ENCODE results near the gene RSPH6A. TPM values are rescaled to one million over a fixed set of nuclear protein-coding genes. Genes with fewer than 3 reads are reported as not detected.

The RSPH6A gene
- total RNA-seq, 2 experiments from 2014 or later = 0.17 TPM; not detected in 1

DNA sequence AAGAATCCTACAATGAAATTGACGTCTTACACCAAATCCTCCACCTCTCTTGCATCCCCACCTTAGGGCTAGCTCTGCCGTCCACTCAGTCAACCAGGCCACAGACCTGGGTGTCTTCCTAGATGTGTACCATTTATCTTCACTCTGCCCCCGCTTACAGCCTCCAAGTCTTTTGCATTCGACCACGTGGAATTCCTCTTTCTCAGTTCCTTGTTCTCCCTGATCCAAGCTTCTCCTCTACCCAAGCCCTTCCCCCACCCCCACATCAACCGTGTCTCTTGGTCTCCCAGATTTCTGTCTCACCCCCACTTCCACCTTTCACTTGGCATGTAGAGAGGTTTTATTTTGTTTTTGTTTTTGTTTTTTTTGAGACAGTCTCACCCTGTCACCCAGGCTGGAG, 21.2 kb downstream of the RSPH6A start:
- no peak overlapping the region for H3K27ac Mint-ChIP-seq
- intact Hi-C loops (cut with micrococcal nuclease) = loop anchor here (1.0 to 10.0 kb wide), 5 partner anchors 15 to 289 kb away; partner anchors contain the start of genes FBXO46, OPA3, QPCTL and SNRPD2

DNA sequence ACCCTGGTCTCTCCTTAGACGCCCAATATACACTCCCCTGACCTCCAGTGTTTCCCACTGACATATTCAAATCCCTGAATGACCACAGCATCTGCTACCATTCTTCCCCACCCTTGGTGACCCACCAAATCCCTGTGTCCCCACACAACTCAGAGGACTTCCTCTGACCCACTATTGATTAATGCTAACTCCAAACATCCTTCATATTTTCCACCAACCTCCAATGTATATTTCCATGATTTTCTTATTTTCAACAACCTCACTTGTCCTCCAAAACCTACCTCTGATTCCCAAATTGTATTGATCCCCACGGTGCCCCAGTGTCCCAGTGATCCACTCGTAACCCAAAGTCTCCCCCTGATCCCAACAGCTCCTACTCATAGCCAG, 21.9 kb downstream of the RSPH6A start:
- no peak for DNase-seq
- peaks cover 18% of the 10 kb centered on the region for H3K27me3 Mint-ChIP-seq (ENCODE audit: low read depth)
- CTCF ChIA-PET = interaction anchor here (1.1 to 2.7 kb wide), 3 partner anchors 16 to 24 kb away, joined by 3 to 9 read pairs (median 4); partner anchors contain the start of gene SIX5
- H3K27ac Mint-ChIP-seq = no peak overlapping the region
- peaks cover 26% of the 10 kb centered on the region for H3K36me3 Mint-ChIP-seq (ENCODE audit: low read depth)
- intact Hi-C loops (cut with micrococcal nuclease) = loop anchor here (1.0 to 10.0 kb wide), 5 partner anchors 14 to 288 kb away; partner anchors contain the start of genes FBXO46, OPA3, QPCTL and SNRPD2
- H3K4me1 Mint-ChIP-seq (ENCODE audit: low read depth) = peaks cover 24% of the 10 kb centered on the region
- H3K4me3 Mint-ChIP-seq = peak overlapping the region; percentile 66
- H3K9me3 Mint-ChIP-seq = no peaks in the 10 kb centered on the region

More for the DNA sequence above, 21.2 kb downstream of the RSPH6A start:
- CTCF ChIA-PET = interaction anchor here (2.0 to 2.7 kb wide), 2 partner anchors 24 to 25 kb away, joined by 7 to 9 read pairs; partner anchors contain the start of gene SIX5
- H3K36me3 Mint-ChIP-seq (ENCODE audit: low read depth) = peaks cover 19% of the 10 kb centered on the region
- H3K4me3 Mint-ChIP-seq = no peak overlapping the region
- peaks cover 25% of the 10 kb centered on the region for H3K4me1 Mint-ChIP-seq (ENCODE audit: low read depth)
- peaks cover 22% of the 10 kb centered on the region for H3K27me3 Mint-ChIP-seq (ENCODE audit: low read depth)
- no peak for DNase-seq
- H3K9me3 Mint-ChIP-seq = no peaks in the 10 kb centered on the region

GRCh38 chr19:45792470-45793177, 22.5 kb downstream of the RSPH6A start, which contains the start of gene DMWD:
Gene DMWD (minus strand): TSS chr19:45792845. CDS start chr19:45792756, 89 bp downstream.
- intact Hi-C loops (cut with micrococcal nuclease) = loop anchor here (1.0 to 10.0 kb wide), 8 partner anchors 13 to 288 kb away; partner anchors contain the start of genes FBXO46, OPA3, QPCTL and SIX5
- peak within 1 kb of the TSS; percentile 93 for H3K4me3 Mint-ChIP-seq
- H3K36me3 Mint-ChIP-seq (ENCODE audit: low read depth) = peaks cover 30% of the 10 kb centered on the region
- DNase-seq = peak; percentile 100
- CTCF ChIA-PET = interaction anchor here (0.6 to 2.7 kb wide), 4 partner anchors 16 to 24 kb away, joined by 3 to 9 read pairs (median 4); partner anchors contain the start of gene SIX5
- no peaks in the 10 kb centered on the region for H3K9me3 Mint-ChIP-seq
- H3K27ac Mint-ChIP-seq = peak within 1 kb of the TSS; percentile 71
- peaks cover 13% of the 10 kb centered on the region for H3K27me3 Mint-ChIP-seq (ENCODE audit: low read depth)
- H3K4me1 Mint-ChIP-seq (ENCODE audit: low read depth) = peaks cover 24% of the 10 kb centered on the region

GRCh38 chr19:45791744-45792469, 23.2 kb downstream of the RSPH6A start:
- no peaks in the 10 kb centered on the region for H3K9me3 Mint-ChIP-seq
- H3K36me3 Mint-ChIP-seq (ENCODE audit: low read depth) = peaks cover 37% of the 10 kb centered on the region
- DNase-seq = no peak
- peaks cover 13% of the 10 kb centered on the region for H3K27me3 Mint-ChIP-seq (ENCODE audit: low read depth)
- H3K27ac Mint-ChIP-seq = peak overlapping the region; percentile 71
- peak overlapping the region; percentile 93 for H3K4me3 Mint-ChIP-seq
- CTCF ChIA-PET = interaction anchor here (0.6 to 2.7 kb wide), 2 partner anchors 17 to 22 kb away, joined by 4 to 9 read pairs; partner anchors contain the start of gene SIX5
- intact Hi-C loops (cut with micrococcal nuclease) = loop anchor here (1.0 to 10.0 kb wide), 7 partner anchors 23 to 287 kb away; partner anchors contain the start of genes FBXO46, OPA3, QPCTL and SIX5
- H3K4me1 Mint-ChIP-seq (ENCODE audit: low read depth) = peaks cover 24% of the 10 kb centered on the region

DNA sequence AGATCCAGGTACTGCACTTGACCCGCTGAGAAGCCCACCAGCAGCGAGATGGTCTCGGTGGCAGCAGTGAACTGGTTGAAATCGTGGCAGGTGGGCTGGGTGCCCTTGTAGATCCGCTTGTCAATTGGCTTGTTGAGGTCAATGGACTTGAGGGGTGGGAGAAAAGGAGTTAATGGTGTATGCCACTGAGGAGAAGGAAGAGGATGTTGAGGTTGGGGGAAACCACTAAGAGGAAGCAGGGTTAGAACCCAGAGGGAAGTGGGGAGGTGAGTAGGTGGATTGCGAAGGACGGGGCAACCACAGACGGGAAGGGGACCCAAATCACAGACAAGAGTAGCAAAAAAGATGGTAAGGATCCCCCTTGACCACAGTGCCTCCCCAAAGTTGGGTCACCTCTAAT, 24.2 kb downstream of the RSPH6A start:
- Mint-ChIP-seq H3K9me3 (no peaks in the 10 kb centered on the region), H3K27me3 (ENCODE audit: low read depth) (peaks cover 9% of the 10 kb centered on the region), H3K4me1 (ENCODE audit: low read depth) (peaks cover 24% of the 10 kb centered on the region), H3K4me3 (peak overlapping the region; percentile 93), H3K36me3 (ENCODE audit: low read depth) (peaks cover 44% of the 10 kb centered on the region), H3K27ac (no peak overlapping the region)
- intact Hi-C loops (cut with micrococcal nuclease) = loop anchor here (5.0 to 10.0 kb wide), 3 partner anchors 99 to 286 kb away; partner anchors contain the start of genes OPA3, QPCTL, SNRPD2 and VASP
- CTCF ChIA-PET = interaction anchor here (0.6 to 2.7 kb wide), 3 partner anchors 12 to 26 kb away, joined by 3 to 9 read pairs (median 5); partner anchors contain the start of gene SIX5
- peak; percentile 40 for DNase-seq

DNA sequence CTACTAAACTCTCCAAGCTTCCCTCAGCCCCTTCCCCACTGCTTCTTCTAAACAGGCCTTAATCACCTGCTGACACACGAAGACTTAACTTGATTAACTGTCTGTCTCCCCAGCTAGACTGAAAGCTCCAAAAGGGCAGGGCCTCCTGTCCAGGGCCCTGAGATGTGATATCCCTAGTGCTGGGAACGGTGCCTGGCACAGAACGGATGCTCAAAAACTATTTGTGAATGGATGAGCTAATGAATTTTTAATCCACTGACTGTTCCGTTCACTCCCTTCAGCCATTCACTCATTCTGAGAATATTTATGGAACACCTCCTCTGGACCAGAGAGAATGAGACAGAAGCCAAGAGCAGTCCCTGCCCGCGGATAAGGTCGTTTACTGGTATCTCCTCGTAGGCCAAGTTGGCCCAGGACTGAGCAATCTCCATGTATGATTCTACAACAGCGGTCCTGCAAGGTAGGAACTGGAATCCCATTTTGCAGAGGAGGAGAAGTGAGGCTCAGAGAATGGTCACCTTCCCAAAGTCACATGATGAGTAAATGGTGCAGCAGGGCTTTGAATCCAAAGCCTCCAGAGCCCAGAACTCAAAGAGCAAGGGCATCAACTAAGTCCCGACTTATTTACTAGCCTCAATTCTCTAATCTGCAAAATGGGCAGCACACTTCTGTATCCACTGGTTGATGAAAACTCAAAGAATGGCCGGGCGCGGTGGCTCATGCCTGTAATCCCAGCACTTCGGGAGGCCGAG, 25.9 kb downstream of the RSPH6A start:
- Mint-ChIP-seq H3K4me1 (ENCODE audit: low read depth) (peaks cover 24% of the 10 kb centered on the region), H3K9me3 (no peaks in the 10 kb centered on the region), H3K4me3 (no peak overlapping the region), H3K36me3 (ENCODE audit: low read depth) (peaks cover 44% of the 10 kb centered on the region), H3K27ac (no peak overlapping the region), H3K27me3 (ENCODE audit: low read depth) (no peaks in the 10 kb centered on the region)
- no peak for DNase-seq
- intact Hi-C loops (cut with micrococcal nuclease) = no loop called here
- CTCF ChIA-PET = interaction anchor here (1.3 kb wide), 1 partner anchor 10 kb away, joined by 4 read pairs; no protein-coding TSS in a partner anchor

- peaks cover 41% of the 10 kb centered on the region for H3K36me3 Mint-ChIP-seq (ENCODE audit: low read depth)
- intact Hi-C loops (cut with micrococcal nuclease) = no loop called here
- no peak for DNase-seq
- no peaks in the 10 kb centered on the region for H3K9me3 Mint-ChIP-seq
- CTCF ChIA-PET = no interaction called here
- peaks cover 9% of the 10 kb centered on the region for H3K4me1 Mint-ChIP-seq (ENCODE audit: low read depth)
- H3K27me3 Mint-ChIP-seq (ENCODE audit: low read depth) = no peaks in the 10 kb centered on the region
- H3K27ac Mint-ChIP-seq = no peak overlapping the region
- H3K4me3 Mint-ChIP-seq = no peak overlapping the region
Measured at GRCh38 chr19:45786533-45786894, 28.6 kb downstream of the RSPH6A start.

DNA sequence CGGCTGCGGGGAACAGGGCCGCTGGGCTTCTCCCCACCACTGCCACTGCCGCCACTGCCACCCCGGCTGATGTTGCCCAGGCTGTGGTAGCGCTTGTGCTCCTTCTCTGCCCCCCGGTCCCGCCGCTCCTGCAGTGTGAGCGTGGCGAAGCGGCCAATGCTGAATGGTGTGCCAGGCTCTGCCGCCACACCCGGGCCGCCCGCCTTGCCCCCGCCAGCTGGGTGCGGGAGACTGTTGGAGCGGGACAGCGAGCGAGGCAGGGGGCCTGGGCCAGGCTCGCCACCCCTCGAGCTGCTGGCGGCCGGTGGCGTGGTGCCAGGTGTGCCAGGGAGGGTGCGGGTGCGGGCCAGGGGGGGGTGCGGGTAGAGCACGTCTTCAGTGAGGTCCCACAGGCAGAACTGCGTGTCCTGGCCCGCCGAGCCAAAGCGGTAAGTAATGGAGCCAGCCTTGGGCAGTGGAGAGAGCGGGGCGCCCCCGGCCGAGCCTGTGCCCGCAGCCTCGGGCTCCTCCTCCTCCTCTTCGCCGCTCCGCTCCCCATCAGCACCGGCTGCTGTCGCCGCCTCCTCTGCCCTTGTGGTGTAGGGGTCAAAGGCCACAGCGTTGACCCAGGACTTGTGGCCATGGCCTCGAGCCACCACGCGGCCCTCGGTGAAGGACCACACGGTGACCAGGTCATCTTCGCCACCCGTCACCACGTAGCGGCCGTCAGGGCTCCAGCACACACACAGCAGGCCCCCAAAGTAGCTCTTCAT, 29.2 kb downstream of the RSPH6A start:
- Mint-ChIP-seq H3K27me3 (ENCODE audit: low read depth) (peaks cover 2% of the 10 kb centered on the region), H3K36me3 (ENCODE audit: low read depth) (peaks cover 40% of the 10 kb centered on the region), H3K4me3 (no peak overlapping the region), H3K4me1 (ENCODE audit: low read depth) (peaks cover 3% of the 10 kb centered on the region), H3K9me3 (no peaks in the 10 kb centered on the region), H3K27ac (no peak overlapping the region)
- CTCF ChIA-PET = no interaction called here
- no peak for DNase-seq
- intact Hi-C loops (cut with micrococcal nuclease) = no loop called here

DNA sequence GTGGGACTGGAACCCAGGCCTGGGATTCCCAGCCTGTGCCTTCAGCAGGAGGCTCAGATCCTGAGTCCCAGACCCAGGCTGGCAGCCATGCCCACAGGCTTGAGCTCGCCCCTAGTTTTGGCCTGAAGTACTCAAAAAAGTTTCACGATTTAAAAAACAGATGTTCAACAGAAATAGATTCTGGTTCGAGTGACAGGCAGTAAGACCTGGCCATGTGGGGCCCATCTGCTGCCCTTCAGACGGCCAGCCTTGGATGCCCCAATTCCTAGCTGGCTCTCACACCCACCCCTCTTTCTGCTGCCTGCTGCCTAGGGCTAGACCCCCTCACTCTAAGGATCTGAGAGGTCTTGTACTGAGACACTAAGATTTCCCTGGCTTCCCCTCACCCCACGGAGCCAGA, 30.0 kb downstream of the RSPH6A start:
- Mint-ChIP-seq H3K27me3 (ENCODE audit: low read depth) (peaks cover 10% of the 10 kb centered on the region), H3K36me3 (ENCODE audit: low read depth) (peaks cover 36% of the 10 kb centered on the region), H3K4me1 (ENCODE audit: low read depth) (no peaks in the 10 kb centered on the region), H3K9me3 (no peaks in the 10 kb centered on the region), H3K4me3 (no peak overlapping the region), H3K27ac (peak overlapping the region; percentile 41)
- CTCF ChIA-PET = no interaction called here
- intact Hi-C loops (cut with micrococcal nuclease) = no loop called here
- no peak for DNase-seq

DNA sequence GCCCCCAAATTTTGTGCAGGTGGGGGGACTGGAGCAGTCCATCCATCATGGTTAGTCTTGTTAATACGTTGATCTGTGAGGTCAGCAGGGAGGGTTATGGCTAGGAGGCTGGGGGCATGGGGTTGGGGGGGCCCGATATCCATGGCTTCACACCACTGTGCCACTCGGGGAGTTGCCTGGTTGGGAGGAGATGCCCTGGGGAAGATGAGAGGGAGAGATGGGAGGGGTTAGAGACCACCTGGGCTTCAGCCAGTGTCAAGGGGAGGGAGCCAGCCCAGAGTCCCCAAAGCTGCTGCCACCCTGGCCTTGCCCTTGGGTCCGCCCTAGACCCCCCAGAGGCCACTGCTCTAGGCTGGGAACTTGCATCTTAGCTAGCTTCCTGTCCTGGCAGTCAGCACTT, 31.0 kb downstream of the RSPH6A start:
- peaks cover 27% of the 10 kb centered on the region for H3K36me3 Mint-ChIP-seq (ENCODE audit: low read depth)
- DNase-seq = no peak
- CTCF ChIA-PET = interaction anchor here (0.8 kb wide), 1 partner anchor 14 kb away, joined by 3 read pairs; the partner anchor contains the start of gene SIX5
- H3K27ac Mint-ChIP-seq = no peak overlapping the region
- intact Hi-C loops (cut with micrococcal nuclease) = no loop called here
- no peak overlapping the region for H3K4me3 Mint-ChIP-seq
- peaks cover 4% of the 10 kb centered on the region for H3K4me1 Mint-ChIP-seq (ENCODE audit: low read depth)
- H3K9me3 Mint-ChIP-seq = no peaks in the 10 kb centered on the region
- H3K27me3 Mint-ChIP-seq (ENCODE audit: low read depth) = peaks cover 20% of the 10 kb centered on the region
